Measurements from ENCODE around the gene MAST3.

DNA sequence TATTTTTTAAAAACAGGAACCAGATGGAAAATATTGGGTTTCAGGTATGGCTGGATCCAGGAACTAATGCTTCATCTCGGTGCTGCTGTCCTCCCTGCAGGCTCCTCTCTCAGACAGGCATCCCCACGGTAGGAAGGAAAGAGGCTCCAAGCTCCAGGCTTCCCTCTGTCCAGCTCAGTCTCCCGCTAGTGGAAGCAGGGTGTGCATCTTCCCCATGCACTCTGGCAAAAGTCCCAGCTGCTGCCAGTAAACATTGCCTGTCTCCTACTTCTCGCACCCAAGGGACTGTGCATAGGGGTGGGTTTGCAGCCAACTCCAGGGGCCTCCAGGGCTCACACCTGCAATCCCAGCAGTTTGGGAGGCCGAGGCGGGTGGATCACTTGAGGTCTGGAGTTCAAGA is 40.0 kb upstream of the MAST3 start:
- TF ChIP-seq CTCF (IDR thresholded peaks at IDR 0.05) (no peak), POLR2A (IDR thresholded peaks at IDR 0.05) (no peak)
